ENCODE data around the gene BMPER.

DNA sequence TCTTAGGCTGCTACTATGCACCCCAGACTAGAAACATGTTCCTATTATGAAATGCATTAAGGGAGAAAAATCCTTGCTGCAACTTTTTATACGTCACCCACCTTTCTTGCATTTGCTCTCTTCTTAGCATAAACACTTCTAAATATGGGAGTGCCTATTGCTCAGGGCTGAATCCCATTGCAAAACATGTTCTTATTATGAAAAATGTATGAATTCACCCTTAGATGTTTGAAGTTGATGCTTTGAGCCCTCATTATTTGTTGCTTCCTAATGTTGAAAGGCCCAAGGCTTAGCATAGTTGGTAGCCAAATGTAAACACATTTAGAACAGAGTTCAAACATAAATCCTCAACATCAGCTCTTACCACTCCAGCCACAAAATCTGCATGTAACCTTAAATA is 52.8 kb downstream of the BMPER start:
- TF ChIP-seq CTCF (conservative IDR thresholded peaks at IDR 0.05; ENCODE audit: low read depth, low read length) (no peak), EZH2 (IDR thresholded peaks at IDR 0.05; ENCODE audit: borderline replicate concordance, low read depth, low read length, poor library complexity, severe bottlenecking) (no peak)
